KG1 (cell line): Measurements from ENCODE around the gene NCOA7.

Source experiments
- DNase-seq: peaks from one replicate; lab custom pipeline; 2025; lab: John Stamatoyannopoulos, UW

Gene NCOA7, protein sequence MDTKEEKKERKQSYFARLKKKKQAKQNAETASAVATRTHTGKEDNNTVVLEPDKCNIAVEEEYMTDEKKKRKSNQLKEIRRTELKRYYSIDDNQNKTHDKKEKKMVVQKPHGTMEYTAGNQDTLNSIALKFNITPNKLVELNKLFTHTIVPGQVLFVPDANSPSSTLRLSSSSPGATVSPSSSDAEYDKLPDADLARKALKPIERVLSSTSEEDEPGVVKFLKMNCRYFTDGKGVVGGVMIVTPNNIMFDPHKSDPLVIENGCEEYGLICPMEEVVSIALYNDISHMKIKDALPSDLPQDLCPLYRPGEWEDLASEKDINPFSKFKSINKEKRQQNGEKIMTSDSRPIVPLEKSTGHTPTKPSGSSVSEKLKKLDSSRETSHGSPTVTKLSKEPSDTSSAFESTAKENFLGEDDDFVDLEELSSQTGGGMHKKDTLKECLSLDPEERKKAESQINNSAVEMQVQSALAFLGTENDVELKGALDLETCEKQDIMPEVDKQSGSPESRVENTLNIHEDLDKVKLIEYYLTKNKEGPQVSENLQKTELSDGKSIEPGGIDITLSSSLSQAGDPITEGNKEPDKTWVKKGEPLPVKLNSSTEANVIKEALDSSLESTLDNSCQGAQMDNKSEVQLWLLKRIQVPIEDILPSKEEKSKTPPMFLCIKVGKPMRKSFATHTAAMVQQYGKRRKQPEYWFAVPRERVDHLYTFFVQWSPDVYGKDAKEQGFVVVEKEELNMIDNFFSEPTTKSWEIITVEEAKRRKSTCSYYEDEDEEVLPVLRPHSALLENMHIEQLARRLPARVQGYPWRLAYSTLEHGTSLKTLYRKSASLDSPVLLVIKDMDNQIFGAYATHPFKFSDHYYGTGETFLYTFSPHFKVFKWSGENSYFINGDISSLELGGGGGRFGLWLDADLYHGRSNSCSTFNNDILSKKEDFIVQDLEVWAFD

GRCh38 chr6:125790358-125791150 lies at the start of gene NCOA7:
TSS of gene NCOA7 (plus strand) at chr6:125790960. CDS start at chr6:125815355, 24,395 bp downstream.
- peak; percentile 92 for DNase-seq

DNA sequence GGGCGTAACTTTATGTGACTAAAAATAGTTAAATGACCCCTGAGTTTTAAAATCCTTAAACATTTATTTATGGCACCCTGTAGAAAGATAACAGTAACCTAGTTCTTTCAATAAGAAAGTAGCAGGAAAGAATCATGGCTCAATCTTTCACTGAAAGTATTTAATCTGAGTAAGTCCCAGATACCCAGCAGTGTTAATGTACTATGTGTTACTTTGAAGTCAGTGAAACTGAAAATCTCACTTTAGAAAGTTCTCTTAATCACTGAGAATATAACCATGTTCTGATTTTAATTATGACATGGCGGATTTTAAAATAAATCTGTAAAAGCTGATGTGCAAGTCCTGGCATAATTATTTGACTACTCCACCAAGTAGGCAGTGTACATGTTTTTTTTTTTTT lies 49.4 kb upstream of the NCOA7 start:
- DNase-seq, result no peak

GRCh38 chr6:125742024-125742423 lies 48.7 kb upstream of the NCOA7 start:
- no peak for DNase-seq

GRCh38 chr6:125742464-125743120 lies 48.2 kb upstream of the NCOA7 start:
- DNase-seq, result no peak

GRCh38 chr6:125743604-125744003 lies 47.2 kb upstream of the NCOA7 start:
- DNase-seq, result no peak

DNA sequence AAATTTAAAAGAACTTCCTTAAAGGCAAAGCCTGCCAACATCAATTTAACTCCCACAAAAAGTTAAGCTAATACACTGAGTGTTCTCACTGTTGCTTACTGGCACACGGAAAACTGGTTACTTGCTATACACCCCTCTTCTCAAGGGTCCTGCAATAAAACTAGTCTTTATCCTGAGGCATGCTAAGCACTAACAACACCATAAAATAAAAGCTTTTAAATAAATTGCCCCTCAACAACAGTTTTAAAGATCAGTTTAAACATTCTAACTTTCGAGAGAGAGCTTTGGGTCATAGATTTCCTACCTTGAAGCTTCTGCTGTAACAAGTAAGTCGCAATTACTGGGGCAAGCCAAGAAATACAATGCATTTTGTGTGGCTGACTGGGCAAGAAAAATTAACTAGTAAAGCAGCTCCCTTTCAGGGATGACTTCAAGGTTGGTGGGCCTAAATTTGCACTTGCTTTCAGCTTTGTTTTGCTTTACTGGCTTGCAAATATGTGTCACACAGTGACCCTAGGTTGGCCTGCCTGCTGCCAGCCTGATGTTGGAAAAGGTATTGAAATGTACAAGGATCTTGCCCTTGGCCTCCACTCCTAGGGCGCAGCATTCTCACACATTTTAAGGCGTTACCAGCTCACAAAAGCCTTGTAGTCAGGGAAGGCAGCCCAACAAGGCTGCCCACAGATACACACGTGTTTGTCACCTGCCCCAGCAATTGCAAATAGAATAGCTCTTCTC lies 45.3 kb upstream of the NCOA7 start:
- no peak for DNase-seq

- DNase-seq, result peak; percentile 21
Measured at GRCh38 chr6:125746019-125746414, 44.7 kb upstream of the NCOA7 start.

DNA sequence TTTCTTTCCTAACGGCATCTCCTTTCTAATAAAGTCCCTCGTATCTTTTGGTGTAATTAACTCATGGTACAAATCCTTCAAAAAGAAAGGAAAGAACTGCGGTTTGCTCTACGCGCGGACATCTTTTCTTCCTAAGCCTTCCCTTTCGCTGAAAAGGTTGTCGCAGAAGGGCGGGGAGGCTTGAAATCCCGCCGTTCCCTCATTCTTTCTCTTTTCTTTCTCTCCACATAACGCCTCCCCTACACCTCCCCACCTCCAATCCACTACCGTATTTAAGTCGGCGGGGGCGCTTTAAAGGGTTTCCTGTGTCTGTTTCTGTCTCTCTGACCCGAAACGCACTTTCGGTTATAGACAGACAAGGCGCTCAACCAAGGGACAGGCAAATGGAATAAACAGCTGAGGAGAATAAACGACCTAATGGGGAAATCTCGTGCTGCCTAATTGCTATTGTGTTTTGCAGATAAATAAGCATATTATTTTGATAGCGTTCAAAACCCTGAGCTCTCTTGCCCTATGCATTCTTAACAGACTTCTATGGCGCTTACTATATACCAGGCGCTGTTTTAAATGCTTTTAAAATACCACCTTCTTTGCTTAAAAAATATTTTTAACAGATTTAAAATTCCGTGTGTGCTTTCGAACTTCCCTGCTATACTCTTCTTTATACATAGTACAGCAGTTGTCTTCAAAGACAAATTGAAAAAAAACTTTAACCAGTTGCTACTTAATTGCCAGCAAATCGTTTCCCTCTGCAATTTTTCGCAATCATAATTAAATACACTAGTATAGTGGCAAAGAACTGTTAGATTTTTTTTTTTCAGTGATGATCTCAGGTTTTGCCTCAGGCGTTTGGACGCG lies 43.8 kb upstream of the NCOA7 start:
- DNase-seq, result peak; percentile 42

- no peak for DNase-seq
Measured at GRCh38 chr6:125747589-125748405, 43.0 kb upstream of the NCOA7 start.

DNA sequence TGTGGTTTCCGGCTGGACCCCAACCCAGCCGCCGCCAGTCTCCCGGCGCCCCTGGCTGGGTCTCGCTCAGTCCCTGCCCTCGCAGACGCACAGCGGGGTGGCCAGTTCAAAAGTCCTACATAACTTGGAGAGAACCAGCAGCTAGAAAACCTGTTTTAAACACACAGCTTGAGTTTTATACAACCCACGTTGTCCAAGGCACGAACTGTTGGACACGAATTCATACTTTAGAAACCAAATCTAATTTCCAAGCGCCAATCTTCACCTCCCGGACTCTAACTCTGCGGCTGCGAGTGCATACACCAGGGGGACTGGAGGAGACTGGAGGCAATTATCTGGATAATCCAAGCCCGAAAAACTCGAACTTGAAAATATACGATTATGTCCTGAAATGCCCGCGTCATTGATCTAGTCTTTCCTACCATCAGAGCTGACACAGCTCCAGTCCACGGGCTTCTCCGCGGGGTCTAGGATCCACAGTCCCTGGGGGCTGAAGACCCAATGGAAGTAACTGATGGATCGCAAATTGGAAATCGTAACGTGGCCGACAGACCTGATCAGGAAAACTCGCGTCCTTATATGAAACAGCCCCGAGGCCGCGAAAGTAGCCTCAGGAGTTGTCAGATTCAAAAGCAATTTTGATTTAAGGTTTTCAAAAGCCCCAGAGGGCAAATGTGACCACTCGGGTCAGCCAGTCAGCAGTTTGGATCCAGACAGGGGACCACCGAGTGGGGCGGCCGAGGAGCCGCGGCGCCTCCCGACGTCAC lies 42.2 kb upstream of the NCOA7 start:
- DNase-seq, result no peak

DNA sequence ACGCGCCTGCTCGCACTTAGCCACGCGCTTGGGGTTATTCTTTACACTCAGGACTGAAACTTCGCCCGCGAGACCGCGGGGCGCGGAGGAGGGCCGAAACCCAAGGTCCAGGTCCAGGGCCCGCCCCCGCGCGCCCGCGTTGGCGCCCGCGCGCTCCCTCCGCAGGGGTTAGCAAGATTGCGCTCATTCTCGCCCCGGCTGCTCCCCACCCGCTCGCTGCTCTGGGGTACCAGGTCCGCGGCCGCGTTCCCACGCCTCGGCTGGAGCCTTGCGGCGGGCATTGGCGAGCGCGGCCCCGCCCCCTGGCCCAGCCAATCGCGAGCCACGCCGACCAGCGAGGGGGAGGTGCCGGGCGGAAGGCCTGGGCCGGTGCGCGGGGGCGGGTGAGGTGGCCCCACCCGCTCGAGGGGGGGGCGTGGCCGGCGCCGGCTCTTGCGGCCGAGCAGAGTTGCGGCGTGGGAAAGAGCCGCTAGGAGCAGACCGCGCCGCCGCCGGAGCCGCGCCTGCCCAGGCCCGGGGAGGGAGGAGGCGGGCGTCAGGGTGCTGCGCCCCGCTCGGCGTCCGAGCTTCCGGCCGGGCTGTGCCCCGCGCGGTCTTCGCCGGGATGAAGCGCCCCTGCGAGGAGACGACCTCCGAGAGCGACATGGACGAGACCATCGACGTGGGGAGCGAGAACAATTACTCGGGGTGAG lies 41.4 kb upstream of the NCOA7 start, which contains the start of gene HEY2:
TSS of gene HEY2 (plus strand) at position 460 of the 692 bp plus-strand sequence. CDS start at position 605, 145 bp downstream.
- no peak for DNase-seq

DNA sequence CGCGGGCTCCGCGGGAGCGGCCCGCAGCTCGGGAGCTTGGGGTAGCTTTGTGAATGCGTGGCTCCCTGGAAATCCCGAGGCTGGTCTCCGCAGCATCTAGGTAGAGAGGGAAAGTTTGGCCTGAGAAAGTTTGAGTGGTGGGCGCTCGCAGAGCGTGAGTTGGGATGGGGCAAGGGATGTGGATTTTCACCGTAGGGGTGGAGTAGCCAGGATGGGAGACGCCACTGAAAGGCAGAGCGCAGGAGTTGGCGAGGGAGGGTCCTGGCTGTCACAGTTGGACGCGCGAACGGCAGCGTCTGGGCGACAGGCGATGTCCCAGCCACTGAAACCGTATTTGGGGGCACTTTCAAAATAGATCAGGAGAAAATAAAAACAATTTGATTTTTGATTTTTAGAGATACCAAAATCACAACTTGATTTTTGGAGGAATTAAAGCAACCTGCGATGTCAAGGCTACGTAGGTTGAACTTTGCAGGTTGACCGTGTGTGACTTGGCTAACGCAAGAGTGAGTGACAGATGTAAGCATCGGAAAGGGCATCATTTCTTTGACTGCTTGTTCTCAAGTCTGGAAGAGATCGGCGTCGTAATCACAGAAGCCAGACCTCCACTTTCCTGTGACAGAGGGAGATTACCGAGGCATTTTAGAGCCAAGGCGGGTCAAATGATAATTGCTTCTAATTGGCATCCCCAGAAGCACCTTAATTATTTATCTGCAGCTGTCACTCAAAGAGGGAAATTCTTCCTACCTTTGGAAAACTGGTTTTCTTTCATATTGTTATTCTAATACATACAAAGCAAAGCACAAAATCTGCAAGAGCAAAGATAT lies 40.7 kb upstream of the NCOA7 start:
- no peak for DNase-seq

- no peak for DNase-seq
Measured at GRCh38 chr6:125750692-125751333, 39.9 kb upstream of the NCOA7 start.

DNA sequence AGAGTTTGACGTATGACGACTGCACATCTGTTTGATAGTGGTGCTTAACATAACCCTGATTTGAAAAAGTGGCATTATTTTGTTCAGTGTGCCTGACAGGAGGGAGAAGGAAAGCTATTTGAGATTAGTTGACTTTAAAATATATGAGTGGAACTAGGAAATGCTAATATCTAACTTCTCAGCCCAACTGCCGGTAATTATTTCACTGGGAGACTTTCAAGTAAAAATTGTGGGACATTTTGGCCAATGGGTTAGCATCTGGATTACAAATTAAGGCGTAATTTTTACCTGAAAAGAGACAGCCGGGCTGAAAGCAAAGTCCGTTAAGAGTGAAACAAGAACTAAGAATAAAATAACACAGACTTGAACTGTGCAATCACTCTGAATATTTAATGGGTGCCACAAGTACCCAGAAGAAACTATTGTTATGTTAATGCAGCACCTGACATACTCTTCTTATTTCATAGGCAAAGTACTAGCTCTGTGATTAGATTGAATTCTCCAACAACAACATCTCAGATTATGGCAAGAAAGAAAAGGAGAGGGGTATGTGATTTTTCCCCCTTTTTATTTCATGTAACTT lies 39.3 kb upstream of the NCOA7 start:
- DNase-seq, result no peak

DNA sequence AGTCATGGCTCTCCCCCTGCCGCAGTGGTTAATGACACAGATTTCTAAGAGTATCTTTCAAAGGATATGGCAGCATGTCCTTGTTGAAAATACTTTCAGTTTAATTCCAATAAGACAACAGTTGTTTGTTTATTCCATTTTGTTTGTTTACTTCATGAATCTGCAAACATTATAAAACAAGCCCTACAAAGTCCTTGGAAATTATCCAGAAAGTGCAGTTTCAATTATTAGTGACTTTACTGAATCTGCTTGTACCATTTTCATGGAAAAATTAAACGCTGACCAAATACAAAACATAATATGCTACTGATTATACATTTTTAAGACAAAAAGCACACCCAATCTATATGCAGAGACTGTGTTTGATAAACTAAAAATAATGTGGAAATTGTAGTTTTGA lies 38.0 kb upstream of the NCOA7 start:
- DNase-seq, result no peak
